Osteocyte (in vitro differentiated cells): ENCODE results near the gene ALG1. TPM values are rescaled to one million over a fixed set of nuclear protein-coding genes. Genes with fewer than 3 reads are reported as not detected.
A peak's percentile ranks its signal among the peaks of the same experiment; 100 is the strongest.

Source experiments
- DNase-seq: peaks from one replicate; pipeline ENCODE4 v3.0.0; 2021; ENCODE audit warnings: mixed read lengths; ENCODE audit not compliant: unreplicated experiment; ENCODE audit errors: extremely low spot score
- H3K27ac Mint-ChIP-seq: one replicate; pipeline ENCODE4 v1.8.0; 2021; ENCODE audit warnings: mild to moderate bottlenecking, mixed read lengths; ENCODE audit not compliant: unreplicated experiment
- H3K27me3 Mint-ChIP-seq: one replicate; pipeline ENCODE4 v1.8.0; 2021; ENCODE audit warnings: mixed read lengths; ENCODE audit not compliant: unreplicated experiment
- H3K36me3 Mint-ChIP-seq: one replicate; pipeline ENCODE4 v1.8.0; 2021; ENCODE audit warnings: mixed read lengths; ENCODE audit not compliant: unreplicated experiment
- H3K4me1 Mint-ChIP-seq: one replicate; pipeline ENCODE4 v1.8.0; 2021; ENCODE audit warnings: mixed read lengths; ENCODE audit not compliant: unreplicated experiment
- H3K4me3 Mint-ChIP-seq: one replicate; pipeline ENCODE4 v1.8.0; 2021; ENCODE audit warnings: mild to moderate bottlenecking, moderate library complexity, mixed read lengths; ENCODE audit not compliant: unreplicated experiment
- H3K9me3 Mint-ChIP-seq: one replicate; pipeline ENCODE4 v1.8.0; 2021; ENCODE audit warnings: mixed read lengths; ENCODE audit not compliant: unreplicated experiment
- total RNA-seq: library from RNA; stranded (reverse); gene quantifications from 2 replicates; pipeline ENCODE4 v1.2.1, GENCODE V29; 2021
- TF ChIP-seq, protein P1 (sequence below): fragments of 200-600 bp; sonication (generic); IDR thresholded peaks from 2 replicates; pipeline ENCODE4 v1.5.0; 2021; ENCODE audit warnings: antibody characterized with exemption, mild to moderate bottlenecking, moderate library complexity

The ALG1 gene
- total RNA-seq, 1 donor from 2014 or later = 31.6 TPM

DNA sequence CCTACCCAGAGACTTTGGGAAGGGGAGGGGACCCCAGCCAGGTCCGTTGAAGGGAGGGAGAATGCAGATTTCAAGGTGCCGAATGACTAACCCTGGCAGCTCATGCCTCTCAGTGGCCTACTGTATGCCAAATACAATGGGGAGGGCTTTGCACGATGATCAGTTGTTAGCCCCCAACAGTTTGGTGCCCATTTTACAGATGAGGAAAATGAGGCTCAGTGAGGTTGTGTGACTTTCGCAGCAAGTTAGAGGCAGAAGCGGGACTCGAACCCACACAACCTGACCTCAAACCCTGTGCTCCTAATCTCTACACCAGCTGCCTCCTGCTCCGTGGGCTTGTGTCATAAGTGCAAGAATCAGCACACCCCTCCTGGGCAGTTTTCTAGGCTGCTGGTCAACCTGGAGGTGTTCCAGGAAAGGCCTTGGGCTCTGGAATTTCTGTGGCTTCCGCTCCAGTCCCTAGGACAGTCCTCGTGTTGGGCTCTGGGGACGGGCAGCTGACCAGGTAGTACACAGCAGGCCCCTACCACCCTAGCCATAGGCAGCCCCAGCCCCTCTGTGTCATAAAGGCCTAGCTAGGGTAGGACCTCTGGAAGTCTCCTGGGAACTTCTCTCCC, 26.0 kb upstream of the ALG1 start:
- H3K4me1 Mint-ChIP-seq = no peaks in the 10 kb centered on the region
- H3K27me3 Mint-ChIP-seq = peaks cover 34% of the 10 kb centered on the region
- H3K36me3 Mint-ChIP-seq = no peaks in the 10 kb centered on the region
- H3K9me3 Mint-ChIP-seq = no peaks in the 10 kb centered on the region
- H3K27ac Mint-ChIP-seq = no peak overlapping the region
- TF ChIP-seq, protein P1, sequence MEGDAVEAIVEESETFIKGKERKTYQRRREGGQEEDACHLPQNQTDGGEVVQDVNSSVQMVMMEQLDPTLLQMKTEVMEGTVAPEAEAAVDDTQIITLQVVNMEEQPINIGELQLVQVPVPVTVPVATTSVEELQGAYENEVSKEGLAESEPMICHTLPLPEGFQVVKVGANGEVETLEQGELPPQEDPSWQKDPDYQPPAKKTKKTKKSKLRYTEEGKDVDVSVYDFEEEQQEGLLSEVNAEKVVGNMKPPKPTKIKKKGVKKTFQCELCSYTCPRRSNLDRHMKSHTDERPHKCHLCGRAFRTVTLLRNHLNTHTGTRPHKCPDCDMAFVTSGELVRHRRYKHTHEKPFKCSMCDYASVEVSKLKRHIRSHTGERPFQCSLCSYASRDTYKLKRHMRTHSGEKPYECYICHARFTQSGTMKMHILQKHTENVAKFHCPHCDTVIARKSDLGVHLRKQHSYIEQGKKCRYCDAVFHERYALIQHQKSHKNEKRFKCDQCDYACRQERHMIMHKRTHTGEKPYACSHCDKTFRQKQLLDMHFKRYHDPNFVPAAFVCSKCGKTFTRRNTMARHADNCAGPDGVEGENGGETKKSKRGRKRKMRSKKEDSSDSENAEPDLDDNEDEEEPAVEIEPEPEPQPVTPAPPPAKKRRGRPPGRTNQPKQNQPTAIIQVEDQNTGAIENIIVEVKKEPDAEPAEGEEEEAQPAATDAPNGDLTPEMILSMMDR = no peak
- no peak overlapping the region for H3K4me3 Mint-ChIP-seq
- no peak for DNase-seq

DNA sequence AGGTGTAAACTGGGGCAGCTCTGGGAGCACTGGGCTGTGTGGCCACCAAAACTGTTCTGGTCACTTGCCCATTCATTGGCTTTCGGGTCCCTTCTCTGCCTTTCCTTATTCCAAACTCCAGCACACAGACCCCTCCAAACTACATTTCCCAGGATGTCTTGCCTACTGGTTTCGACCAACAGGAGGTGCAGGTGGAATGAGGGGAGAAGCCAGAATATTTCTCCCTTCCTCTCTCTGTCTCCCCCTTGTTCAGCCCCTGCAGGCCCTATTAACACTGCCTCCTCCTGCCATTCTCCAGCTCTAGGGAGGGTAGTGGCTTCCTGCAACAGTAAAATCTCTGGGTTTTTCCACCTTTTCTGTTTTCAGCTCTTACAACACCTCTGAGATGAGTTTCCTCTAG, 24.7 kb upstream of the ALG1 start:
- no peak for DNase-seq
- no peak overlapping the region for H3K4me3 Mint-ChIP-seq
- H3K36me3 Mint-ChIP-seq = no peaks in the 10 kb centered on the region
- no peaks in the 10 kb centered on the region for H3K4me1 Mint-ChIP-seq
- H3K9me3 Mint-ChIP-seq = no peaks in the 10 kb centered on the region
- no peak overlapping the region for H3K27ac Mint-ChIP-seq
- peaks cover 41% of the 10 kb centered on the region for H3K27me3 Mint-ChIP-seq
- TF ChIP-seq, protein P1 = no peak

DNA sequence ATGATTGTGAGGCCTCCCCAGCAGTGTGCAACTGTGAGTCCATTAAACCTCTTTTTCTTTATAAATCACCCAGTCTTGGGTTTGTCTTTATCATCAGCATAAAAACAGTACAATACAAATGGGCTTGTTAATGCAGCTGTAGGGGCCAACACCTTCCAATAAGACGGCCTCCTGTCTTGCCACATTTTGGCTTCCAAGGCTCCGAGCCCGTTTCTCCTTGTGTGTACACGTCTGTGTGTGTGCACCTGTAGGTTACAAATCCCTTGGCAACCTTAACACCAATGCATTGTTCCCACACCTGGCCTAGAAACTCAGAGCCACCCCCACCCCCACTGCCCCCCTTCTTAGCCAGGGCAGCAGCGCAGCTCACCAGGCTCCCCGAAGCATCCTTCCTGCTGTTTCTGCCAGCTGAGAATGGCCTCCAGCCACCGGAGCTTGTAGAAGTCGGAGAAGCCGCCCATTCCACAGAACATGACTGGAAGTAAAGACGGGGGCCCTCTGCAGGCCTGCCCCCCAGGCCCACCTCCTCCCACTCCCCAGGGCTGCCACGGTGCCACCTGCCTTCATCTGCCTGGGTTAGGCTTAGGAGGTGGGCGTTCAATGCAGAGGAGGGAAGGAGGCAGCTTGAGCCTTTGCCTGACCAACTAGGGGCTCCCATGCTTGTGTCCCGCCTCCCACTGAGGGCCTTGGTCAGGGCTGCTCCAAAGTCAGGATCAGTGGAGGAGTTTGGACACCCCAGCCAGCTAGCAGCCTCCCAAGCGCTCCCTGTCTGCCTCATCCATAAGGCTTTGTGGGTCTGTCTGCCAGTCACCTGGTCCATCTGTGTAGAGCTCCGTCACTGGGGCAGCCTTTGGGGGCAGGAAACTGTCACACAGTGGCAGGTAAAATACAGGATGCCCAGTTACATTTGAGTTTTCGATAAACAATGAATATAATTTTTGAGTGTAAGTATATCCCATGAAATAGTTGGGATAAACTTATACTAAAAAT, 16.5 kb upstream of the ALG1 start:
- Mint-ChIP-seq H3K27ac (no peak overlapping the region), H3K4me1 (peaks cover 2% of the 10 kb centered on the region), H3K9me3 (no peaks in the 10 kb centered on the region), H3K36me3 (no peaks in the 10 kb centered on the region), H3K27me3 (peaks cover 18% of the 10 kb centered on the region), H3K4me3 (no peak overlapping the region)
- DNase-seq = no peak
- TF ChIP-seq, protein P1 = no peak

DNA sequence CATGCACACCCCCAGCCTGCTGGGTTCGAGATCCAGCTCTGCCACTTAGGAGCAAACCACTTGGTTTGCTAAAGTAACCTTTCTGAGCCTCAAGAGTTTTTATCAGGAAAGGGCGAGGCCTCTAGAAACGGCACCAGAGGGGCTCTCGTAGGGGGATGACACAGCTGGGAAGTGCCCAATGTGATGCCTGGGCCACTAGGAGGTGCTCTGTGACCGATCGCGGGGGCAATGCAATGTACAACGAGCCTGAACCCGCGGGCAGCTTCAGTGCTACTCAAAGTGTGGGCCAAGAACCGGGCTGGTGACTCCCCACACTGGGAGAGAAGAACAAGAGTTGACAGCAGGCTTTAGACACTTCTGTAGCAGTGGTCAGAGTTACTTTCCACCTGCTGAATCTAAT, 15.3 kb upstream of the ALG1 start:
- peaks cover 2% of the 10 kb centered on the region for H3K4me1 Mint-ChIP-seq
- no peak for DNase-seq

More for the DNA sequence above, 15.3 kb upstream of the ALG1 start:
- H3K36me3 Mint-ChIP-seq = no peaks in the 10 kb centered on the region
- H3K4me3 Mint-ChIP-seq = no peak overlapping the region
- no peak overlapping the region for H3K27ac Mint-ChIP-seq
- TF ChIP-seq, protein P1 = peak; percentile 38
- no peaks in the 10 kb centered on the region for H3K9me3 Mint-ChIP-seq
- H3K27me3 Mint-ChIP-seq = peaks cover 6% of the 10 kb centered on the region
